SW 1271 (cell line): ENCODE results near the gene ZNF516.

Experiments
- DNase-seq, 2 experiments: peaks; one replicate each; lab custom pipeline; 2025; lab: John Stamatoyannopoulos, UW

Gene ZNF516

DNA sequence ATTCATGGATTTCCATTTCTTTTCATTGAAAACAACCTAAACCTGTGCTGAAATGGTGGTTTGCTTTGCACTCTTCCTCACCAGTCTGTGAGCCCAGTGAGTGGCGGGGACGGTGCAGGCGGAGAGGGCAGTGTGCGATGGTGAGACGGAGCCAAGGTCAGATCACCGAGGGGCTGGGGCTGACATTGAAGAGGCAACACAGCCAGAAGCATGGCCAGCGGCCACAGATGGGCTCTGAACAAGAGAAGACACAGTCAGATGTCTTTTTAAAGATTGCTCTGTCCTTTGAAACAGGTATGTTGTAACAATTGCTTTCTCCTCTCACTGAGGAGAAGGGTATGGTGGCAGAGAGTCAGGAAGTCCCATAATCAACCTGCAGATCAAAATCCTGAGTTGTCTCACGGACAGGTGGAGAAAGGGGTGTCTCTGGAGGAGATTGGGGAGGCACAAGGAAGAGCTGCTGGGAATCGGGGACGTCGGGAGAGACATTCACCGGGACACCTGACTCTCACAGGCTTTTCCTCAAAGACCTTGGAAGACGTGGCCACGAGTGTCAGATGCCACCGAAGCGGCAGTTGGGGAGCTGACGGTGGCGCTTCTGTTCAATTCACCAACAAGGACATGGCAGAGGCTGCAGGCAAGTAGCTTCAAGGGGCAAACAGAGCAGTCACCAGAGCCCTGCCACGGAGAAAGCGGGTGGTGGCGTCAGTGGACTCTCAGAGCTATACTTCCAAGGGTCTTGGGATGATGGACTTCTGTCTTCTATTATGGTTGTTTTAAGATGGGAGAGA is 12.1 kb upstream of the ZNF516 start:
- no peak for DNase-seq

GRCh38 chr18:76506395-76506794 is 11.4 kb upstream of the ZNF516 start:
- no peak for DNase-seq

DNA sequence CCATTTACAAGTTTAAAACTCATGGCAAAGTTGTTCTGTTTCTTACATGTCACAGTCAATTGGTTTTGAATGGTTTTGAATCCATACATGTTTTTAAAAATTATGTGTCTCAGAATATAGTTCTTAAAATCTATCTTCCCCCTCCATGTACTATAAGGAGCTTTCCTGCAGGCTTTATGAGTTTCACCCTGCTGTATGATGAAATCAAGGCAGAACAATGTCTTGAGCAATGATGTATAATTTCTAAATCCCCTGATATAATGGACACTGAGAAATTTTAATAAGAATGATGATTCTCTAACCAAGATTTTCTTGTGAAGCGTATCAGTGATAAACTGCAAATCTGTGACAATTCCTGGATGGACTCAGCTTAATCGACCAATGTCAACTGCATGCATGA is 10.6 kb upstream of the ZNF516 start:
- no peak for DNase-seq

- DNase-seq: no peak
These were observed 9.7 kb upstream of the ZNF516 start for GRCh38 chr18:76504749-76505148.

GRCh38 chr18:76503649-76504386 is 8.8 kb upstream of the ZNF516 start:
- DNase-seq: no peak

DNA sequence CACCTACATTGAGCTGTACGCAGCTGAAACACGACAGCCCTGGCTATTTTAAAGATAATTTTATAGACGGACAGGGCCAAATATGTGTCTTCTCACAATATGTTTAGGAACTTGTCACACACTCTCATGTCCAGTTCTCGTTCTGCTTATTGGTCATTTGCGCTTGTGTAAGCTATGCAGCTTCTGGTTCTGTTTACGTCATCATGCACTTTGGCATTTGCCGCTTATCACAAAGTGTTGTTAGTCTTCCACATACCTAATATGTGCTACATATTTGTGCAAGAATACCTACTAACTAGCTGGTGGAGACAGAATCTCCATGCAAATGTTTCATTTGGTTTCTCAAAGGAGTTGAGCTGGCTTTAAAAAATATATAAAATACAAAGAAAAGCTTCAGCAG is 7.5 kb upstream of the ZNF516 start:
- no peak for DNase-seq

- DNase-seq: no peak
These were observed 4.7 kb upstream of the ZNF516 start for GRCh38 chr18:76499637-76500340.

- no peak for DNase-seq
These were observed 4.0 kb upstream of the ZNF516 start for GRCh38 chr18:76499021-76499420.

DNA sequence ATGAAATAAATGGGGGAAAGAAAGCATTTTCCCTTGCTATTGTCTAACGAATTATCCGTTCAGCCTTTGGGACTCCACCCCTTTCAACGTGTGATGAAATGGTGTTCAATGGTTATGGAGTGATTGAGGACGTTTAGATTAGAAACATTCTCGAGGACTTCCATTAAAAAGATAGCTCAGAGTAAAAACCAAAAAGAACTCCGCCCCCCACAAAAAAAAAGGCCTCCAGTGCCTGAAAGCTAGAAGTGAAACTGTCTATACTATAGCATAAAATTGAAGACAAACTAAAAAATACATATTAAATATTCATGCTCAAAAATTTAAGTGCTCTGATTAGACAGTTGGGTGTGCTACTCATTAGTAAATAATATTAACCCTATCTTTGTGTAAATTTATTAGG is 3.0 kb upstream of the ZNF516 start:
- DNase-seq: no peak

DNA sequence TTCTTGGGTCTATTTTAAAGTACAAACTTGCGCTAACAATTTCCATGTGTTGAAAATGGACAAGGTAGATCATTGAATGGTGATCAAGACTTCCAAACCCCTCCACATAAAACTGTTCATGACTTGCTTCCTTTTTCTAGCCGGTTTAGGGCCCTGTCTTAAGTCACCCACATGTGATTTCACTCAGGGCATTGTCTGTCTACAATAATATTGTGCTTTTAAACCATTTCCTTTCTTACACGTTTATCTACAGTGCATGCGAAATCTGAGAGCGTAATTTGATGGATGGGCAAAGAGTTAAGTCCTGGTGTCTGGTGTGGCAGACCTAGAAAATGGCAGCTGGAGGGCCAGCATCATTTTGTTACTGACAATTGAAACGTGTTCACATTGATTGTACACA is 2.0 kb upstream of the ZNF516 start:
- no peak for DNase-seq

DNA sequence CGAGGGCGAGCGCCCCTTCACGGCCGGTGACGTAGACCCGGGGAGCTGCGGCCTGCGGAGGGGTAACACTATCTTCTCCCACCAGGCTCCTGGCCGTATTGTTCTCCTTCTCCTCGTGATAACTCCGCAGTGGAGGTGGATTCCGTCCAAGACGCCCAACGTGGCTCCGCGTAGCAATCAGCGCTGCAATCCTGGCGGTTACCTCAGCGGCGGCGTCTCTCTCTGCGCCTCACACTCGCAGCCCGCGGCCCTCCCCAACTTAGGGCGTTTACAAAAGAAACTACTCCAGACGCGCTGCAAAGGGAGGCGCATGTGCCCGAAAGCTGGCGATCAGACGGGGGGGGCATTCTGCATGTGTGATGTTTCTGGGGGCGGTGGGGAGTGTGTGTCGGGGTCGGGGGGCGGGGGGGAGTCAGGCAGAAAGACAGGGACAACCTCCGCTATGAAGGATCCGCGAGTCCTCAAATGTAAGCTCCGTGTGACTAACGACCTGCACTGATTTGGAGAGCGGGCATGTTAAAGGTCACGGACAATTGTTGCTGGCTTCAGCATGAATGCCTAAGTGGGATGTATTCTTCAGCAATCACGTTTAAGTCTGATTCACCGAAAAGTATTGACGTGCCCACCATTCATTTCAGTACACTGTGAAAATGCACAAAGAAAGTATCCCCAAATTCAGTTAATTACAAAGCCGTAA is 1.3 kb upstream of the ZNF516 start:
- no peak for DNase-seq

DNA sequence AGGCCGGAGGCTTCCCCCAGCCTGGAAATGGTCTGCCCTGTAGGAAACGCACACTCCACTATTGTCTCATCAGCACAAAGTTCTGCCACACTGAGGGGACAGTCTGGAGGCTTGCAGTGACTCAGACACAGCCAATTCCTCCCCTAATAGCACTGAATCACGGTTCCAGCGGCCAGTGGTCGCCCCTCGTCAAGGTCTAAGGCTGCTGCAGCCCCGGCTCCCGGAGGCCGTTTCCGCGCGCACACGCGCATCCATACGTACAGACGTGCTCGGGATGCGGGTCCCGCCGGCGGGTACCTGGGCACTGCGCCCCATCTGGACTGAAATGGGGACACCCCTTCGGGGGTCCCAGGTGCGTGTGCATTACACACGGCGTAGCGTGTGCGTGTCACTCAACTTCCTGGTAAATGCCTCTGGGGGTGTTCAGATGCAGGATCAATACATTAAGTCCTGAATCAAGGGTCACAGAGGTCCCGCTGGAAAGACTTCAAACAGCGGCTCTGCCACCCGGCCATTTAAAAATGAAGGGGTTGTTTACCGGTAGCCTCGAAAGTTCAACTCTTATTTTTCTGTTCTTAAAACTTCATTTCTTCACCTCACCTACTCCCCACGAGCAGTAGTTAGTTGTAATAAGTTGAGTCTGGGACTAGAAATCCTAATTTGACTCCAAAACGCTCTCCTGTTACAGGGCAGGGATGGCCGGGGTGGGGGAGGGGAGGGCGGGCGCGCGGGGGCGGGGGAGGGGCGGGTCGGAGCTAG is 572 bp upstream of the ZNF516 start:
- DNase-seq: no peak

GRCh38 chr18:76494231-76495005 is 624 bp downstream of the ZNF516 start:
- DNase-seq: no peak

DNA sequence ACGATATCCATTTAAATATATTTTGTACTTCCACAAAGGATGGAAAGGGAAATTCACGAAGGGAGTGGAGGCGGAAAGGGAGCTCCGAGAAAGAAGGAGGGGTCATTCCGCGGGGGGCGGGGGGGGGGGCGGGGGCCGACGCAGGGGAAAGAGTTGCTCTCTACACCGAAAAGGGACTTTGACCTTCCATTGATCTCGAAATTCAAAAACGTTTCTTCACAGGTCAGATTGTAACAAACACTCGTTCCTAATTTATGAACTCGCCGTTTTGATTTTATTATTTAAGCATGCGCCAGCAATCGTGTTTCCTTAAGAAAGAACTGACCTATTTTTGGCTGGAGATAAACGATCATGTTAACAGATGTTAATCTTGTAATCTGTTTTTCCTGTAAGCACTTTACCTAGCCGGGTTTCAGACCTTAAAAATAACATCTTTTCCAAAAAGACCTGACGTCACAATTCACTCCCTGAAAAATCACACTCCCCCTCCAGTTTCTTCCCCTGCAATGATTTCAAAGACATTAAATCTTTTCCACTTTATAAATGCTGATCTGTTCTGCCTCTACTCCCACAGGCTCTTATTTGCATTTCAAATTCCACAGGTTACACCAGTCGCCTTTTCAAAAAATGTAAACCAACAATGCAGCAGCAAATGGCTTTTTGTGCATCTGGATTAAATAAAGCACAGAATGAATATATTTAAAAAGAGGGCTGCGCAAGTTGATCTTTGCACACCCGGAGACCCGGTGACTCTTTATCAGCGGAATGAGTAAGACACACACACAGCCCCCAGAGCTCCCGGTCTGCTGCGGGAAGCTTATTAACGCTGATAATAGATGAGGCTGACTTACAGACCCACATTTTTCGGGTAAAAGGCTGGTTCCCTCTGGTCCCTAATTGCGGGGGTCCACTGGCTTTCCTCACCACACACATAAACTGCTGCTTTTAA is 1.6 kb downstream of the ZNF516 start:
- no peak for DNase-seq

DNA sequence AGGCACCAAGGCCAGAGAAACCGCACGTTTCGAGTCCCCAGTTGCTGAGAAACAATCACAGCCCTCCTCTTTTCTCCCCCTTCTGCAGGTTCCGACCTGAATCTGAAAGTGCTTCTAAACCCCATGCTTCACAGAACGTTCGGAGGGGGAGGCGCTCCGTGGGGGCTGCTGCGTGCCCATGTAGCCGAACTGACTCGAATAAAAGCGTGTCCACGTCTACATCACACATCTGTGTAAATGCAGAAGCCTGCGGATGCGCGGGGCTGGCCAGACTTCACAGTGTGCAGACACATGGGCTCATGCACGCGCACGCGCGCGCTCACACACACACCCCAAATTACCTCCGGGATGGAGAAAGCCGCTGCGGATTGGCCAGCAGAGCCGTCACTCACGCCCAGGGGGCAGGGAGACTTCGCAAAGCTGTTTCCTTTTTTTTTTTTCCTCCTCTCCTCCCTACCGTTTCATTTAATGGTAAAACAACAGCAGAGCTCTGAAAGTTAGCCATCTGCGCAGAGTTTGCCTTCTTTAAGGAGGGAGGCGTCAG is 2.3 kb downstream of the ZNF516 start:
- DNase-seq: peak; percentile 70 to 90

DNA sequence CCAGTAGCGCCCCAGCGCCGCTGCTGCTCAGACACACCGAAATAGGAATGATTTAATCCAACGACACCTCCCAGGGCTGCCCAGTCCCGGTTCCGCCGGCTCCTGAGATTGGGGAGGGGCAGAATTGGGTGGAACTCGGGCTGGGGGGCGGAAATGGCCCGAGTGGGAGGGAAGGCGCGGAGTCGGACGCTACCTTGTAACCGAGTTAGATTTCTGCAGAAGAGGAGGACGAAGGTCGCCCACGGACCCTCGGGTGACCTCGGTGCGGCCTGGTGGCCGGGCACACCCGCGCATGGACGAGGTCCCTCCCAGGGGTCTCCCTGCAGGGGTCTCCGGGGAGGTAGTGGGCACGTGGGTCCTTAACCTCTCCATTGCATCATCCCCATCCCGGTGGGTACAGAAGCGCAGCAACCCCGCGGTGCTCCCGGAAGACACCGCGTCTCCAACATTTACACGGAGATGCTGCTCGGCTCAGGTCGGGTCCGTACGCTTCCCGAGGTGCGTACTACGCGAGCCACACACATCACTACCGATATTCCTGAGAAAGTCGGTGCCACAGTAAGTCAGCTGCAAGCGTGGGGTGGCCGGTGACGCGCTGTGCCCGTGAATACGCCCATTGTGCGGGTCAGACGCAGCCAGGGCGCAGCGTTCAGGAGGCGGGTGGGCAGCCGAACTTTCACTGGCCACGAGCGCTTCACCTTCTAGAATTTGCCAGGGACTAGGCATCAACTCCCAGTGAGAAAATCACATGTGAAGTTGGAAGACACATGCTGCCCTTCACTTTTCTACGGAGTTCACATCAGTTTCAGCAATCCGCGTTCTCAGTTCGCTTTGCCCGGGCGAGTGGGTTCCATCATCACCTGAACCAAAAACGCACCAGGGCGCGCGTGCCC is 3.0 kb downstream of the ZNF516 start:
- DNase-seq: peak in 1 of 2 experiments; percentile 17

DNA sequence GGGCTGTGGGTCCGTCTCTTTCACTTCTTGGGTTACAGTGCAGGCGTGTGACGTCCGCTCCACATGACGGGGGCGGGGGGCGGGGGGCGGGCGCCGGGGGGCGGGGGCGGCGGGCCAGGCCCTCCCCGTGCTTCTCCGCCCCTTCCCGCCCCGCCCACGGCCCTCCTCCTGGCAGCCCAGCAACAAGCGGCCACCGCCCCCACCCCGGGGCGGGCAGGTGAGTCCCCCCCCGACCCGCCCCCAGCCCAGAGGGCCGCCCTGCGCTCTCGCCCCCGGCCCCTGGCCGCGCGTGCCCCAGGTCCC is 3.6 kb downstream of the ZNF516 start:
- no peak for DNase-seq

DNA sequence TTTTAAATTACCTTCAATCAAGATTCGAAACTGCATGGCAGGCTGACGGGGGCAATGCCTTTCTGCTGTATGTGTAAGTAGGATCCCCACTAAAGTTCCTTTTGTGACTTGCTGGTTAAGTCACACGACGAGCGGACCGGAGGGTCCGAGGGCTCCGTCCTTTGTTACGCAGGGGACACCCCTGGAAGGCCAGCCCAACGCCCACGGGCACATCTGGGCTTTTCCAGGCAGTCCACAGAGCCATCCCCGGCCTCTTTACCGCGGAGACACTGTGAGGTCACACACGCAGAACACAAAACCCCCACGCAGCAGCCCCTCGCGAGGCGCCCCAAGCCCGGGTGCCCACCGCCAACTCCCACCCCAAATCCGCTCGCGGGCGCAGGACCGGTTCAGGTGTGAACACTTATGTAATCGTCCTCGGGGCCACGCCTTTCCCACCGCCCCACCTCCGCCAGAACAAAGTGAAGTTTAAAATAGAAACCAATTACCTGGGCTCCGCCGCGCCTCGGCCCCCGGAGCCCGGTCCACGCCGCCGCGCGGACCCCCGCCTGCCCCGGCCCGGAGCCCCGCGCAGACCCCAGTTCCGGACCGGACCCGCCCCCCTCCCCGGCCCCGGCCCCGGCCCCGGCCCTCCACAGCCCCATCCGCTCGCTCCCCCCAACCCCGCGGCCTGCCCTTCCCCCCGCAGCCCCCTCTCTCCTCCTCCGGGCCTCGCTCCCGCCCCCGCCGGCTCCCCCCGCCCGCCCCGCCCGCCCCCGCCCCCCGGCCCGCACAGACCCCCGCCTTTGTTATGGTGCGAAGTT is 4.2 kb downstream of the ZNF516 start:
- no peak for DNase-seq
